Hippocampal formation (tissue), 2 donors: ENCODE data around the gene RABL3.
"Not testable (repeated sequence)": the region's sequence is repeated elsewhere in the genome, so short reads cannot be mapped to it uniquely, and the experiment has no call there.

Experiments used
- DNase-seq, 2 donors: peaks; one replicate each; lab custom pipeline; 2025; lab: John Stamatoyannopoulos, UW

RABL3 gene

DNA sequence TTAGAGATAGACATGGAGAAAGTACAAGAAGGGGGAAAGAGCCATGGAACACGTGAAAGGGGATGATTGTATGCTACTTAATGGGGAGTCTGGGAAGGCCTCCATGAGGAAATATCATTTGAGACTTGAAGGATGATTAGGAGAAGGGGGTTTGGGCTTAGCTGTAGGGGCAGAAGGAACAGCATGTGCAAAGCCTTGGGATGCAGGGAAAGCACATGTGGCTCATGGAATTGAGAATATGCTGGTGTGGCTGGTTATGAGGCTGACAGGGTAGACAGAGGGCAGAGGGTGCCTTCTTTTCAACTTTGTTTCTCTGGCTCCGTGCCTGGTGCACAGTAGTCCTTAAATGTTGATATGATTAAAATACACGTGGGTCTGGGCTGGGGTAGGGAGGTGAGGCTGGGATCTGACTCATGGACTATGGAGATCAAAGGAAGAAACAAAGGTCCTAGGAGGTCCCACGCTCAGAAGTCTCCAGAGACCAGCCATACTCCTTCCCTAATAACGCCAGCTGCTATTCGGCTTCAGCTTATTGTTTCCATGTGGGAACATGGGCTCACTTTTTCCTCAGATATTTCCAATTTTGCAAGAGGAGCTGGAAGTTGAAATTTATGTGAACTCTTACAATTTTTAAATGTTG lies 1.4 kb upstream of the RABL3 start:
- DNase-seq, result no peak

DNA sequence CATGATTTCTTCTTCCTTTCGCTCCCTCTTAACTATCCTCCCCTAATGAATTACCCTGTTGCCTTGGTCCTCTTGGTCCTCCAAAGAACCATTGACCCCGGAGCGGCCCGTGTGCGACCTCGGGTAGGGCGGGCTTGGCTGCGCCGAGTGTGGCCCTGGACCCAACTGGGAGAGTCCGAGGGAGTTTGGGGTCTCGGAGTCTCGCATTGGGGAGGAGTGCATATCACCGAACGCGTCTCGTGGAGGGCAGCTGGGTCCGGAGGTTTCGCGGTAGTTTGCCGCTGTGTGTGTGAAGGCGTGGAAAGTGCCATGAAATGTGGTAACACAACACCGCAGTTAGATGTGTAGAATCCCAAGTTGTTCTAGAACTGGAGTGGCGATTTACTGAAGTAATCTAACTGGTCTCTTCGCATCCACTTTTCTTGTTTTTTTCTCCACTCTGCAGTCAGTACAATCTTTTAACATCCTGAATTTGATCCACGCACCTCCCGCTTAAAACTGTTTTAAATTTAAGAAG lies 591 bp upstream of the RABL3 start:
- DNase-seq, result no peak

- no peak for DNase-seq
These were observed 499 bp downstream of the RABL3 start for GRCh38 chr3:120741837-120742197.

DNA sequence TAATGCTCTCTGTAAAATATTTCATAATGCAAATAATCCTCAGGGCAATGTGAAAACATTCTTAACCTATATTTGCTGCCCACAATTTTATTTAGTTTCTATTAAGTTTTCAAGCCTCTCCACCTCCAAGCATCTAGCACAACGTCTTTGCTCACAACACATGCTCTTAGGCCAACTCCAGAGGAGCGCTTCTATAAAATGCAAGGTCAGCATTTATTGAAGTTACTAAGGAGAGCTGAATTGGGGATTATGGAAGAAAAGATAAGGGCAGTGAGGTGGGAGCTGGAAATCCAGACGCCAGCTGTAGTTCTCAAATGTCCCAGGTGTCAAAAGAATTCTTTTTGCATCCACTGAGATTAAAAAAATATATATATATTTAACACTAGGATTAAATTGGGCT lies 996 bp downstream of the RABL3 start:
- no peak for DNase-seq

DNA sequence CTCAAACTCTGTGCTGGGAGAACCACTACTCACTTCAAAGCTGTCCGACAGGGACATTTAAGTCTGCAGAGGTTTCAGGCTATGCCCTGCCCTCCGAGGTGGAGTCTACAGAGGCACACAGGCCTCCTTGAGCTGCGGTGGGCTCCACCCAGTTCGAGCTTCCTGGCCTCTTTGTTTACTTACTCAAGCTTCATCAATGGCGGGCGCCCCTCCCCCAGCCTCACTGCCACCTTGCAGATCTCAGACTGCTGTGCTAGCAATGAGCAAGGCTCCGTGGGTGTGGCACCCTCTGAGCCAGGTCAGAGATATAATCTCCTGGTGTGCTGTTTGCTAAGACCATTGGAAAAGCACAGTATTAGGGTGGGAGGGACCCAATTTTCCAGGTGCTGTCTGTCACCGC lies 4.3 kb downstream of the RABL3 start:
- not testable (repeated sequence) for DNase-seq

DNA sequence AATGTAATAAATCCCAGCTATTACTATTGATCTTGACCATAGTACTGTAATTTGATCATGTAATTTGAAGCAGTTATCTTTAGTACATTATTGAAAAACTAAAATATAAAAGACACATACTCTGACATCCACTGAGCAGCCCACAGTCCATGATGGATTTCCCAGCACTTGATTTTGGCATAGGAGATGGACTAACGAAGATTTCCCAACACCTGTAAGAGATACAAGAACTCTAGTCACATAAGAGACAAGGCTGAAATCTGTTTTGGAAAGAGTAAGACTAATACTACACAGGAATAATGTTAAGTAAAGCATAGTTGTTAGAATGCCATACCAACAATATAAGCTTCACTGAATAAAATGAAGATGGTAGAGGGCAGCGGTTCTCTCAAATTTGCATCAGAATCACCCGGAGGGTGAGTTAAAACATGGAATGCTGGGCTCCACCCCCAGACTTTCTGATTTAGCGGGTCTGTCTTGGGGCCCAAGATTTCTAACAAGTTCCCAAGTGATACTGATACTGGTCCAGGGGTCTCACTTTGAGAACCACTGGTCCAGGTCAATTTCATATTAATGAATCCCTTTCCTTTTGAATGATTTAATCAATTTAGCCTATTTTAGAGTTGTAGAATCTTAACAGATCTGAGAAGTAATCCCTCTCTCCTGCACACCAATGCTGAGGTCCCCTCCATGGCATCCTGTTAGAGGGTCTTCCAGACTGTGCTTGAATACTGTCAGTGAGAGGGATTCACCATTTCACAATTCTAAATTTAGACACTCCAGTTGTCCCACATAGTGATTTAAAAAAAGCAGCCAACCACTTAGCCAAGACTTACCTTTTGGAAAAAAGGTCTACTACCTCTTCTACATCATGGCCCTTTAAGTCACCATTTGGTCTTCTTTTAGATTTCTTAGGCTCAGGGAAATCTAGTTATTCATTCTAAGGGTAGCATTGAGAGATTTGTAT lies 11.5 kb downstream of the RABL3 start:
- no peak for DNase-seq

GRCh38 chr3:120726791-120727190 lies 15.5 kb downstream of the RABL3 start:
- no peak for DNase-seq

DNA sequence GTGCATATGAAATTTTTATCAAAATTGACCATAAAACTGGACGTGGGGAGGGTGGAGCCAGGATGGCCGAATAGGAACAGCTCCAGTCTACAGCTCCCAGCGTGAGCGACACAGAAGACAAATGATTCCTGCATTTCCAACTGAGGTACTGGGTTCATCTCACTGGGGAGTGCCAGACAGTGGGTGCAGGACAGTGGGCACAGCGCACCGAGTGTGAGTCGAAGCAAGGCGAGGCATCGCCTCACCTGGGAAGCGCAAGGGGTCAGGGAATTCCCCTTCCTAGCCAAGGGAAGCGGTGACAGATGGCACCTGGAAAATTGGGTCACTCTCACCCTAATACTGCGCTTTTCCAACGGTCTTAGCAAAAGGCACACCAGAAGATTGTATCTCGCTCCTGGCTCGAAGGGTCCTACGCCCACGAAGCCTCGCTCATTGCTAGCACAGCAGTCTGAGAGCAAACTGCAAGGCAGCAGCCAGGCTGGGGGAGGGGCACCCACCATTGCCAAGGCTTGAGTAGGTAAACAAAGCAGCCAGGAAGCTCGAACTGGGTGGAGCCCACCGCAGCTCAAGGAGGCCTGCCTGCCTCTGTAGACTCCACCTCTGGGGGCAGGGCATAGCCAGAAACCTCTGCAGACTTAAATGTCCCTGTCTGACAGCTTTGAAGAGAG lies 23.0 kb downstream of the RABL3 start:
- DNase-seq, result not testable (repeated sequence)

DNA sequence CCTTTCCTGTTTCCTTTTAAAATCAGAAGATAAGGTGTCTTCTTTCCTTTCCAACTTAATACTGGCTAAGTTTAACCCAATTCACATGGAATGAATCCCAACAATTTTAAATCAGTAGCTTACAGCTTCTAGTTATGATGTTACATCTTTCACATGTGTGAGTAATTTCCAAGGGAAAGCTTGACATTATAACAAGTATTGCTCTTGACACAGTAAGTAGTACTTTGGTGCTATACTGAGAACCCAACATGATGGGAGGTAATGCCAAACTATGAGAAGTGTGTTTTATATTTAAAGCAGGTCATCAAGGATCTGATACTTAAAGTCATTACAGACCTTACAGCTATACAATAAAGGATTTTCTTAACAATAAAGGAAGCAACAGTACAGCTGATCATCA lies 29.1 kb downstream of the RABL3 start:
- no peak for DNase-seq

DNA sequence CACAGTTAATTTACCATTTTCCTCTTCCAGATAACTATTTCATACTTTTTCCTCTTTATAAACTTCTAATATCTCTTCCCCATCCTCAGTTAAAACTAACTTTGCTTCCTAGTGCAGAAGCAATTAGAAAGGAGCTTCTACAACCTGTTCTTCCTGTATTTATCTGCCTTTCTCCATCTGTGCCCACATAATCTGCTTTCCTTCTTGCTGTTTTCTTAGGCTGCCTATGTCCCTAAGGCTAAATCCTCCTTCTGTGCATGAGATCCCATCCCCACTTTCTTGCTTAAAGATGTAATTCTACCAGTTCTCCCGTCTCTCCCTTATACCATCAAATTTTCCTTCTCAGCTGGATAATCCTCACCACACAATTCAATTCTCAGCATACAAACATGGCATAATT lies 31.9 kb downstream of the RABL3 start:
- no peak for DNase-seq

DNA sequence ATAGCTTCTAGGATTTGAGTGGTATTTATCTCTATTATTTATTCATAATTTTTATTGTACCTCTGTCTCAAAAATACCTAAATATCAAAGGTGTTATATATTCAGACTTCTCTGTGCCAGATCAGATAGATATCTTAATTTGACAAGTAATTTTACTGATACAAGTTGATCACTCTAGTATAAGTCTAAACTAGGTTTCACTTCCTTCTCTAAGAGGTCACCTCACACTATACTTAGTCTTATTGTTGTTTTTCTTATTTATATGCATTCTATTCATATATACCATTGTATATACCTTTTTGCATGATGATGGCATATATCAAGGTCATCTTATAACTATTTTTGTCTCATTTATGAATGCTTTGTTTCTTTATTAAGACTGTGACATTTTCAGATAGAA lies 33.9 kb downstream of the RABL3 start:
- no peak for DNase-seq

DNA sequence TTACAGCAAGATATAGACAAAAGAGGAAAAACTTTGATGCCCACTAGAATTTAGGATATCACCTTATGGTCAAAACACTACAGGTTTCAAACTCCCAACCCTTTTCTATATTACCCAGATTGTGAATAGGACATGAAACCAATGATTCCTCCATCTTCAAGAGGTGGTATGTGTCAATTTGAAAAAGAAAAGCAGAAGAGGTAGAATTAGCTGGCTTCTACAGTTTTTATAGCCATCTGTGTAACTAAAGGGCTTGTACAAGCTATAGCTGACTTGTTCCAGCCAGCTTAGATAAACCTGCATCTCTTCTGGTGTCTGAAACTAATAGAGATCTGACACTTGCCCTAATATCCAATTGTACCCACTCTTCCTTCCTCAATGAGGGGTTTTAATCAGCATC lies 35.4 kb downstream of the RABL3 start:
- no peak for DNase-seq

DNA sequence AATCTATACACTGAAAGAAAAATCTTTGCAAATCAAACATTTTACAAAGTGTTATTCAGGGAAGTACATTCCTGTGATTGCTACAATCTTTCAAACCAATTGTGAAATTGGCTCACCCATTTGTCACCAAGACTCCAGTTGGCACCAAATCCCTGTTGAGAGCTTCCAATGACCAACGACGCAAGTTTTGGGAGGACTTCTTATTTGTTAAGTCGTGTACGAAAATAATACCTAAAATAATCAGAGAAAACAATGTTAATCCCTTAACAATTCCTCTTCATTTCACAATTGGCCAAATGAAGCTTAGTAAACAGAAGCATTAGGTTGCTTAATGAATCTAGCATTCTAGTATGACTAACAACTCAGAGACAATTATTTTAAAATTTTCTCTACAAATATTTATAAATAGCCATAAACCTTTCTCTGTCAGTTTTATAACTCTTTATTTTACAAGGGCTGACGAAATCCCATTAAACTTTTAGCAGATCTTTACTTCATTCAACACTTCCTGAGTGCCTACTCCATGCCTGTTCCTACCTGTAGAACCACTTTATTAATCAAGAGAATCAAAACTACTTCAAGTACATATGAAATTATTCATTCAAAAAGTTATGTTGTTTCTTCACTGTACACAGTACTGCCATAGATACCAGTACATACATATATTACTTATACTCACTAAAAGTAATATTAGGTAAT lies 36.3 kb downstream of the RABL3 start:
- DNase-seq, result no peak

DNA sequence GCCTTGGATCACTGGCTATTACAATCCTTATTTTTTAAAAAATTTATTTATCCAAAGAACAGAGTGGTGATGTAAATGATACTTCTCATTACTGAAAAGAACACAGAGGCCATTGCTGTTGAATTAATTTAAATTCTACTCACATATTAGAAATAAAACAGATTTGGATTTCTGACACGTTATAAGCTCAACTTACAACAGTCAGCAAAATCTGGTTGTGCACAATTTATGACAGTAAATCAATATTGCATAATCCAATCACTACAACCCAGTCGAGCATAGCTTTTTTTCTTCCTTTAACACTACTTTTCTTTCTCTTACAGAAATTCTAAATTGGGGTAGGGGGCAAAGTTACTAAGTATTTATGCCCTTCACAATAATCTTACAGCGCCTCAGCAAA lies 43.0 kb downstream of the RABL3 start:
- DNase-seq, result no peak

DNA sequence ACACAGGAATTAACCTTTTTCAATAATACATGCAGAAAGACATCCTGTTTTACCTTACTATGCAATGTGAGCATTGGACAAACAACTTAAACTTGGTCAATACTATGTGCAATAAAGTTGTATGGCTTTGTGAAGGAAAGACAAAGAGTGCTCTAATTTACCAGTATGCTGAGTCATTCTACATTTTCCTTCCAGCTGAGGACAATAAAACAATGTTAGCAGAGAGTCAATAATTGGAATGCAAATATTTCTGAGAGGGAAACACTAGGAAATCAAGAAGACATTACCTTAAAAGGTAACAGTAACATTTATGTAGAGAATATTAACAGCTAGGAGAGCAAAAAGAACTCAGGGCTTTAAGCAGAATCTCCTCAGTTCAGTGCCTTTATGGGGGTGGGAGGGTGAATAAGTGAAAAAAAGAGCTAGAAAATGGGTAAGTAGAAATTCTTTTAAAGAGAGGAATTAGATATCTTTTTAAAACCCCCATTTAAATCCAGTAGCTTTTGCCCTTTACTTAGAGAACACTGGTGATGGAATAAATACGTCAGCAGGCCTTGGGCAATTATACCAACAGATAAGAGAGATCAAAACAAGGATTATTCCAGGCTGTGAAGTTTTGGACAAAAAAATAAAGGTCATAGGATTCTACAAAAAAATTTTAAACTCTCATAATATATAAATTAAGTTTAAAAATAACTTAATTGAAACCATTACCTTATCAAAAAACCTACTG lies 48.7 kb downstream of the RABL3 start:
- DNase-seq, result peak in 1 of 2 donors; percentile 34

GRCh38 chr3:120689395-120689794 lies 52.9 kb downstream of the RABL3 start:
- DNase-seq, result no peak

DNA sequence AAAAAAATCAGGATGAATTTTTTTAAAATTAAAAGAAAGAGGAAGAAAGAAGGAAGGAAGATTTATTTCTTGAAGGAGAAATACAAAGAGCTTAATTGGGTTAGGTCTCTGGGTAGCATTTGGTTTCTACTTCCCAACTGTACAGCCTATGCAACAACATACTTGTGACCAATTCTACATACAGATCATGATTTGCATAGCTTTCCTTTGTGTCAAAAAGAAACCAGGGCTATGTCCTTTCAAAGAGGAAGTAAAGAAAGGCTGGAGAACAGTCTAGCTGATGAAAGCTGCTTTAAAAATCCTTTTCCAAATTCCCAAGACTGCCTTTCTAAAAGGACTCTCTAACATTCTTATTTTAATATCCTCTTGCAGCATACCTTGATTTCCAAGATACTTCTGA lies 54.2 kb downstream of the RABL3 start:
- peak in 1 of 2 donors; percentile 13 for DNase-seq

DNA sequence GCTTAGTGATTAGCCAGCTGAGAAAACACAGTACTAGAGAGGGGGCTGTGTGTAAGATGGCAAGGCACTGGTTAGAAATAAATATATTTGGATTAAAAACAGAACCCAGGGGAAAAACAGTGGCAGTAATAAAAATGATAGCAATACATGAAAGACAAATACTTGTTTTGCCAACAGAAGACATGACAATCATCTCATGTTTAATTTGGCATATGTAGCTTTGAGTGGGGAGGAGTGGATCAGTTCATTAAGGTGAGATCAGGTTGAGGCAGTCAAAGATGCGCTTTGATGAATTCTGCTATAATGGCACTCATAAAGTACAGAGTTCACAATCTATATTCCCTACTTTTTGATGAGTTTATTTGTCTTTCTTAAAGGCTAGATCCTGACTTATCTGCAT lies 56.9 kb downstream of the RABL3 start:
- DNase-seq, result no peak

DNA sequence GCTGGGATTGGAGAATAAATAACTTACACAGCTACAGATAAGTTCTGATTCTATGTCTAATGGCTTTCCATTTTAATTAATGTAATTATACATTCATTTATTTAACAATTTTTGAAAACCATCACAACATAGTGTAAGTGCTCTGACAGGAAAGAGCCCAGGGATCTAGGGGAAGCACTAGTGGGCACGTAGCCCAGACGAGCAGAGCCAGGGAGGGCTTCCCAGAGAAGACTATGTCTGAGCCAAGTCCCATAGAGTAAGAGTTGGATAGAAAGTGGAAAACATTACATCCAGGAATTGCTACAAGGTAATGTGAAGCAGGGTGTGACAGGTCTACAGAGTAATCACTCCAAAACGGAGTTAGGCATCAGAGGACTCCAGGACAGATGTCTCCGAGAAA lies 57.4 kb downstream of the RABL3 start:
- DNase-seq, result no peak

- DNase-seq, result no peak
These were observed 58.5 kb downstream of the RABL3 start for GRCh38 chr3:120683671-120684301.

GRCh38 chr3:120683213-120683612 lies 59.1 kb downstream of the RABL3 start:
- no peak for DNase-seq
